ENCODE data around the gene HUWE1. TPM values are rescaled to one million over a fixed set of nuclear protein-coding genes. Genes with fewer than 3 reads are reported as not detected.

The HUWE1 gene
- total RNA-seq, 3 donors from 2014 or later (not counting 1 experiment from before 2014, with no cell fraction given): 187 to 241 (median 218) TPM

DNA sequence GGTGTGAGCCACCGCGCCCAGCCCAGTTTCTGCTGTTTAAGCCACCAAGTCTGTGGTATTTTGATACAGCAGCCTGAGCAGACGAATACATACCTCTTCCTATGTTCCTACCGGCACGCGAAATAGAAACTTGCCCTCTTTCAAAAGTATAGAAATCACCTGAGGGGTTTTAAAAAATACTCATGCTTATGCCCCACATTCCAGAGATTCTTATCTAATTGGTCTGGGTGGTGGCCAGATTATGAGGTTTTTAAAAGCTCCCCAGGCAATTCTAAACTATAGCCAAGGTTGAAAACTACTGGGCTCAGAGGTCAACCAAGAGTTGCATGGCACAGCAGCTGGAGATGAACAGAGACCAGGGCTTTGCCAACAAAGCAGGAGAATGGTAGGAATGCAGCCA lies 24.9 kb upstream of the HUWE1 start:
- Histone ChIP-seq H3K4me1 (ENCODE audit: control insufficient read depth, insufficient read depth, low read length) (peaks cover 32% of the 10 kb centered on the region), H3K4me3 (ENCODE audit: low read length) (no peak overlapping the region), H3K27me3 (ENCODE audit: control insufficient read depth, insufficient read depth, low read length) (no peaks in the 10 kb centered on the region), H3K36me3 (ENCODE audit: control insufficient read depth, insufficient read depth, low read length) (no peaks in the 10 kb centered on the region), H3K27ac (ENCODE audit: low read length) (no peak overlapping the region), H3K9me3 (ENCODE audit: control insufficient read depth, insufficient read depth, low read length) (no peaks in the 10 kb centered on the region)
- H3K9me3 Mint-ChIP-seq: no peaks in the 10 kb centered on the region
- intact Hi-C loops (cut with micrococcal nuclease): no loop called here
- 100% methylated on average over 3 of the region's 6 CpGs for WGBS (ENCODE audit: insufficient coverage)
- no peak for TF ChIP-seq CTCF (IDR thresholded peaks at IDR 0.05)
- no peak overlapping the region for H3K27ac Mint-ChIP-seq
- H3K27me3 Mint-ChIP-seq (ENCODE audit: low read depth in 2 of 2): no peaks in the 10 kb centered on the region
- H3K4me1 Mint-ChIP-seq: peaks cover 27 to 33% of the 10 kb centered on the region in 2 donors
- ATAC-seq (no peak), DNase-seq (no peak)
- no peaks in the 10 kb centered on the region for H3K36me3 Mint-ChIP-seq
- no peak overlapping the region for H3K4me3 Mint-ChIP-seq

- WGBS (ENCODE audit: insufficient coverage): no CpG with 5 or more reads among the region's 3 CpGs
- no peak for DNase-seq
- no peaks in the 10 kb centered on the region for H3K36me3 Mint-ChIP-seq
- no peaks in the 10 kb centered on the region for H3K27me3 ChIP-seq (ENCODE audit: control insufficient read depth, insufficient read depth, low read length)
- H3K9me3 Mint-ChIP-seq: no peaks in the 10 kb centered on the region
- no peak overlapping the region for H3K4me3 ChIP-seq (ENCODE audit: low read length)
- intact Hi-C loops (cut with micrococcal nuclease): no loop called here
- no peaks in the 10 kb centered on the region for H3K27me3 Mint-ChIP-seq (ENCODE audit: low read depth in 2 of 2)
- no peak for ATAC-seq
- no peaks in the 10 kb centered on the region for H3K36me3 ChIP-seq (ENCODE audit: control insufficient read depth, insufficient read depth, low read length)
- no peak overlapping the region for H3K27ac ChIP-seq (ENCODE audit: low read length)
- H3K9me3 ChIP-seq (ENCODE audit: control insufficient read depth, insufficient read depth, low read length): no peaks in the 10 kb centered on the region
- H3K4me3 Mint-ChIP-seq: no peak overlapping the region
- no peaks in the 10 kb centered on the region for H3K4me1 Mint-ChIP-seq
- H3K27ac Mint-ChIP-seq: no peak overlapping the region
- TF ChIP-seq CTCF (IDR thresholded peaks at IDR 0.05): no peak
- no peaks in the 10 kb centered on the region for H3K4me1 ChIP-seq (ENCODE audit: control insufficient read depth, insufficient read depth, low read length)
Measured at GRCh38 chrX:53704854-53705253, 18.3 kb upstream of the HUWE1 start.

GRCh38 chrX:53704294-53704693 lies 17.8 kb upstream of the HUWE1 start:
- no peaks in the 10 kb centered on the region for H3K36me3 Mint-ChIP-seq
- WGBS (ENCODE audit: insufficient coverage): 61% methylated on average over 3 of the region's 4 CpGs
- Histone ChIP-seq H3K27ac (ENCODE audit: low read length) (no peak overlapping the region), H3K9me3 (ENCODE audit: control insufficient read depth, insufficient read depth, low read length) (no peaks in the 10 kb centered on the region), H3K36me3 (ENCODE audit: control insufficient read depth, insufficient read depth, low read length) (no peaks in the 10 kb centered on the region), H3K4me1 (ENCODE audit: control insufficient read depth, insufficient read depth, low read length) (no peaks in the 10 kb centered on the region), H3K4me3 (ENCODE audit: low read length) (no peak overlapping the region), H3K27me3 (ENCODE audit: control insufficient read depth, insufficient read depth, low read length) (no peaks in the 10 kb centered on the region)
- no peak overlapping the region for H3K4me3 Mint-ChIP-seq
- no peak overlapping the region for H3K27ac Mint-ChIP-seq
- H3K4me1 Mint-ChIP-seq: no peaks in the 10 kb centered on the region
- ATAC-seq (no peak), DNase-seq (no peak)
- no peaks in the 10 kb centered on the region for H3K27me3 Mint-ChIP-seq (ENCODE audit: low read depth in 2 of 2)
- TF ChIP-seq CTCF (IDR thresholded peaks at IDR 0.05): no peak
- H3K9me3 Mint-ChIP-seq: no peaks in the 10 kb centered on the region
- intact Hi-C loops (cut with micrococcal nuclease): no loop called here

DNA sequence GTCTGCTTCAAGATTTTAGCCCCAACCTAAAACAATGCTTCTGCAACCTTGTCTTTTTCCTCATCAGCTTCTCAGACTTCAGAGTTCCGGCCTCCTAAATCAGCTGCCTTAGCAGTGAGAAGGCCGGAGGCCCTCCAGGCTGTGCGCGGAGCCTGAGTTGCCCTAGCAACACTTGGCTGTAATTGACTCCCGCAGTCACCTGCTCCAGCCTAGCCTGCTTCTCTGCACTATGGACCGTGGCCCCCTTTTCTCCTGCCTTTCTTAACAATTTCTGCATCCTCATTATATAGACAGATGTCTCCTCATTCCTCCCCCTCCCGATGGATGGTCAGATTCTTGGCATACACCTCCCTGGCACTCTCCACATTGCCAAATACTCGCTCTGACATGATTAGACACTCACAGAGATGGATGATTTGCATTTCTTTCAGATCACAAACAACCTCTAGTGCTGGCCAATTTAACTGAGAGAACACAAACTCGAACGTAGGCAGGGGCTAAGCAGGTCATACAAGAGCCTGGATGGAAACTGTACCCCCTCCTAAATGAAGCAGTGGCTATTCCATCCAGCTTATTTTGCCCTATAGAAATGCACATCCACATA lies 9.5 kb upstream of the HUWE1 start:
- H3K36me3 ChIP-seq (ENCODE audit: control insufficient read depth, insufficient read depth, low read length): no peaks in the 10 kb centered on the region
- H3K9me3 ChIP-seq (ENCODE audit: control insufficient read depth, insufficient read depth, low read length): no peaks in the 10 kb centered on the region
- H3K4me1 Mint-ChIP-seq: no peaks in the 10 kb centered on the region
- no peak overlapping the region for H3K4me3 ChIP-seq (ENCODE audit: low read length)
- H3K36me3 Mint-ChIP-seq: no peaks in the 10 kb centered on the region
- no peaks in the 10 kb centered on the region for H3K27me3 ChIP-seq (ENCODE audit: control insufficient read depth, insufficient read depth, low read length)
- no peak for ATAC-seq
- H3K27ac ChIP-seq (ENCODE audit: low read length): no peak overlapping the region
- intact Hi-C loops (cut with micrococcal nuclease): no loop called here
- H3K4me1 ChIP-seq (ENCODE audit: control insufficient read depth, insufficient read depth, low read length): no peaks in the 10 kb centered on the region
- H3K4me3 Mint-ChIP-seq: no peak overlapping the region
- H3K27me3 Mint-ChIP-seq (ENCODE audit: low read depth in 2 of 2): no peaks in the 10 kb centered on the region
- no peak for DNase-seq
- WGBS (ENCODE audit: insufficient coverage): 93% methylated on average over 9 of the region's 10 CpGs
- H3K9me3 Mint-ChIP-seq: no peaks in the 10 kb centered on the region
- H3K27ac Mint-ChIP-seq: no peak overlapping the region
- no peak for TF ChIP-seq CTCF (IDR thresholded peaks at IDR 0.05)

All from natural killer cell (primary cell).